Activated CD4-positive, alpha-beta T cell treated with anti-CD3 and anti-CD28 coated beads, Interleukin-2, amount 10 ng/mL, durations not matched to agents 7 days and 5 days (primary cell): ENCODE data around the gene DUSP23. TPM values are rescaled to one million over a fixed set of nuclear protein-coding genes. Genes with fewer than 3 reads are reported as not detected.

ENCODE experiments used
- CTCF ChIA-PET: fragments of 350-600 bp; sonication (Branson Sonifier 250); formaldehyde crosslinking; loops from one replicate; lab custom pipeline; 2021; ENCODE audit warnings: antibody characterized with exemption; lab: Charles Lee
- POLR2A ChIA-PET: fragments of 350-600 bp; sonication (Branson Sonifier 250); formaldehyde crosslinking; loops from one replicate; lab custom pipeline; 2021; ENCODE audit warnings: antibody characterized with exemption; lab: Charles Lee
- DNase-seq: peaks from one replicate; pipeline ENCODE4 v3.0.0-alpha.2; 2020
- H3K27ac Mint-ChIP-seq: one replicate; pipeline ENCODE4 v1.8.0; 2021; ENCODE audit warnings: mild to moderate bottlenecking, moderate library complexity, mixed read lengths
- H3K27me3 Mint-ChIP-seq: one replicate; pipeline ENCODE4 v1.8.0; 2021; ENCODE audit warnings: mixed read lengths
- H3K36me3 Mint-ChIP-seq: one replicate; pipeline ENCODE4 v1.8.0; 2021; ENCODE audit warnings: low read depth, mixed read lengths
- H3K4me1 Mint-ChIP-seq: one replicate; pipeline ENCODE4 v1.8.0; 2021; ENCODE audit warnings: mixed read lengths
- H3K4me3 Mint-ChIP-seq: one replicate; pipeline ENCODE4 v1.8.0; 2021; ENCODE audit warnings: mild to moderate bottlenecking, moderate library complexity, mixed read lengths
- H3K9me3 Mint-ChIP-seq: one replicate; pipeline ENCODE4 v1.8.0; 2021; ENCODE audit warnings: mixed read lengths
- total RNA-seq, 2 experiments: library from RNA; stranded (reverse); gene quantifications; one replicate each; pipeline ENCODE4 v1.2.3, GENCODE V29; 2021

Gene DUSP23
- total RNA-seq, 2 experiments from 2014 or later = 22.9 to 23.8 TPM

- POLR2A ChIA-PET = no interaction called here
- H3K9me3 Mint-ChIP-seq = peaks cover 12% of the 10 kb centered on the region
- no peak overlapping the region for H3K27ac Mint-ChIP-seq
- H3K36me3 Mint-ChIP-seq = peaks cover 15% of the 10 kb centered on the region
- no peak for DNase-seq
- peaks cover 41% of the 10 kb centered on the region for H3K27me3 Mint-ChIP-seq
- CTCF ChIA-PET = interaction anchor here (1.3 kb wide), 1 partner anchor 9 kb away, joined by 4 read pairs; no protein-coding TSS in a partner anchor
- H3K4me1 Mint-ChIP-seq = peaks cover 43% of the 10 kb centered on the region
- H3K4me3 Mint-ChIP-seq = no peak overlapping the region
Measured at GRCh38 chr1:159823406-159823805, 42.6 kb downstream of the DUSP23 start.

- DNase-seq = no peak
- Mint-ChIP-seq H3K27ac (peak overlapping the region; percentile 75), H3K4me3 (no peak overlapping the region), H3K36me3 (peaks cover 22% of the 10 kb centered on the region), H3K9me3 (peaks cover 16% of the 10 kb centered on the region), H3K27me3 (peaks cover 39% of the 10 kb centered on the region), H3K4me1 (peaks cover 55% of the 10 kb centered on the region)
- POLR2A ChIA-PET = no interaction called here
- CTCF ChIA-PET = interaction anchor here (0.6 to 1.2 kb wide), 4 partner anchors 12 to 890 kb away, joined by 3 to 5 read pairs (median 4); no protein-coding TSS in a partner anchor
Measured at GRCh38 chr1:159825564-159825963, 44.8 kb downstream of the DUSP23 start.

GRCh38 chr1:159826441-159827101 lies 45.8 kb downstream of the DUSP23 start, which contains the start of gene SLAMF8:
Gene SLAMF8, plus strand, starts transcription at chr1:159826873. Its CDS starts 26 bp downstream, at chr1:159826899.
- peaks cover 38% of the 10 kb centered on the region for H3K27me3 Mint-ChIP-seq
- peak; percentile 77 for DNase-seq
- peaks cover 16% of the 10 kb centered on the region for H3K9me3 Mint-ChIP-seq
- H3K36me3 Mint-ChIP-seq = peaks cover 22% of the 10 kb centered on the region
- H3K4me3 Mint-ChIP-seq = peak within 1 kb of the TSS; percentile 14
- peaks cover 55% of the 10 kb centered on the region for H3K4me1 Mint-ChIP-seq
- H3K27ac Mint-ChIP-seq = peak within 1 kb of the TSS; percentile 75
- ChIA-PET POLR2A (no interaction called here), CTCF (interaction anchor here (0.6 to 2.2 kb wide), 6 partner anchors 9 to 914 kb away, joined by 3 to 7 read pairs (median 4); no protein-coding TSS in a partner anchor)

- Mint-ChIP-seq H3K27ac (peak overlapping the region; percentile 75), H3K9me3 (peaks cover 16% of the 10 kb centered on the region), H3K27me3 (peaks cover 35% of the 10 kb centered on the region), H3K4me3 (no peak overlapping the region), H3K36me3 (peaks cover 22% of the 10 kb centered on the region), H3K4me1 (peaks cover 55% of the 10 kb centered on the region)
- POLR2A ChIA-PET = no interaction called here
- CTCF ChIA-PET = interaction anchor here (1.0 to 2.2 kb wide), 6 partner anchors 9 to 28 kb away, joined by 3 to 7 read pairs (median 4); no protein-coding TSS in a partner anchor
- no peak for DNase-seq
Measured at GRCh38 chr1:159827102-159827490, 46.3 kb downstream of the DUSP23 start.

- Mint-ChIP-seq H3K4me3 (no peak overlapping the region), H3K27ac (peak overlapping the region; percentile 75), H3K36me3 (peaks cover 22% of the 10 kb centered on the region), H3K4me1 (peaks cover 55% of the 10 kb centered on the region), H3K27me3 (peaks cover 31% of the 10 kb centered on the region), H3K9me3 (peaks cover 16% of the 10 kb centered on the region)
- peak; percentile 20 for DNase-seq
- POLR2A ChIA-PET = no interaction called here
- CTCF ChIA-PET = interaction anchor here (1.2 to 2.2 kb wide), 5 partner anchors 8 to 29 kb away, joined by 3 to 7 read pairs (median 5); no protein-coding TSS in a partner anchor
Measured at GRCh38 chr1:159827549-159827948, 46.8 kb downstream of the DUSP23 start.

GRCh38 chr1:159828176-159828575 lies 47.4 kb downstream of the DUSP23 start:
- Mint-ChIP-seq H3K9me3 (peaks cover 16% of the 10 kb centered on the region), H3K4me3 (no peak overlapping the region), H3K27me3 (peaks cover 25% of the 10 kb centered on the region), H3K36me3 (peaks cover 22% of the 10 kb centered on the region), H3K4me1 (peaks cover 55% of the 10 kb centered on the region), H3K27ac (peak overlapping the region; percentile 31)
- ChIA-PET POLR2A (no interaction called here), CTCF (interaction anchor here (1.2 to 2.2 kb wide), 3 partner anchors 8 to 16 kb away, joined by 3 to 7 read pairs (median 5); no protein-coding TSS in a partner anchor)
- no peak for DNase-seq

GRCh38 chr1:159828581-159829272 lies 48.0 kb downstream of the DUSP23 start:
- Mint-ChIP-seq H3K4me3 (no peak overlapping the region), H3K27me3 (peaks cover 20% of the 10 kb centered on the region), H3K27ac (peak overlapping the region; percentile 4), H3K4me1 (peaks cover 55% of the 10 kb centered on the region), H3K9me3 (peaks cover 16% of the 10 kb centered on the region), H3K36me3 (peaks cover 22% of the 10 kb centered on the region)
- ChIA-PET CTCF (interaction anchor here (1.9 to 2.7 kb wide), 2 partner anchors 11 to 22 kb away, joined by 5 to 8 read pairs; no protein-coding TSS in a partner anchor), POLR2A (no interaction called here)
- no peak for DNase-seq

- H3K4me3 Mint-ChIP-seq = no peak overlapping the region
- peaks cover 14% of the 10 kb centered on the region for H3K27me3 Mint-ChIP-seq
- peaks cover 52% of the 10 kb centered on the region for H3K4me1 Mint-ChIP-seq
- H3K36me3 Mint-ChIP-seq = peaks cover 22% of the 10 kb centered on the region
- ChIA-PET CTCF (interaction anchor here (2.7 kb wide), 1 partner anchor 22 kb away, joined by 8 read pairs; no protein-coding TSS in a partner anchor), POLR2A (no interaction called here)
- no peak overlapping the region for H3K27ac Mint-ChIP-seq
- DNase-seq = no peak
- H3K9me3 Mint-ChIP-seq = peaks cover 16% of the 10 kb centered on the region
Measured at GRCh38 chr1:159829273-159829634, 48.5 kb downstream of the DUSP23 start.

- H3K9me3 Mint-ChIP-seq = peaks cover 16% of the 10 kb centered on the region
- peaks cover 8% of the 10 kb centered on the region for H3K27me3 Mint-ChIP-seq
- no peak for DNase-seq
- H3K36me3 Mint-ChIP-seq = peaks cover 22% of the 10 kb centered on the region
- CTCF ChIA-PET = interaction anchor here (1.4 to 2.7 kb wide), 4 partner anchors 10 to 24 kb away, joined by 3 to 8 read pairs (median 6); no protein-coding TSS in a partner anchor
- POLR2A ChIA-PET = no interaction called here
- no peak overlapping the region for H3K27ac Mint-ChIP-seq
- H3K4me1 Mint-ChIP-seq = peaks cover 46% of the 10 kb centered on the region
- no peak overlapping the region for H3K4me3 Mint-ChIP-seq
Measured at GRCh38 chr1:159829822-159830465, 49.2 kb downstream of the DUSP23 start.

GRCh38 chr1:159830722-159831121 lies 50.0 kb downstream of the DUSP23 start:
- Mint-ChIP-seq H3K36me3 (peaks cover 22% of the 10 kb centered on the region), H3K4me3 (no peak overlapping the region), H3K4me1 (peaks cover 39% of the 10 kb centered on the region), H3K27ac (peak overlapping the region; percentile 41), H3K9me3 (peaks cover 16% of the 10 kb centered on the region), H3K27me3 (peaks cover 5% of the 10 kb centered on the region)
- ChIA-PET CTCF (interaction anchor here (1.4 to 2.7 kb wide), 4 partner anchors 10 to 23 kb away, joined by 3 to 8 read pairs (median 6); no protein-coding TSS in a partner anchor), POLR2A (no interaction called here)
- no peak for DNase-seq

GRCh38 chr1:159831412-159832141 lies 50.8 kb downstream of the DUSP23 start:
- Mint-ChIP-seq H3K4me3 (no peak overlapping the region), H3K36me3 (peaks cover 22% of the 10 kb centered on the region), H3K27me3 (peaks cover 5% of the 10 kb centered on the region), H3K9me3 (peaks cover 16% of the 10 kb centered on the region), H3K4me1 (peaks cover 30% of the 10 kb centered on the region), H3K27ac (no peak overlapping the region)
- ChIA-PET POLR2A (no interaction called here), CTCF (interaction anchor here (0.7 to 2.7 kb wide), 7 partner anchors 9 to 40 kb away, joined by 3 to 8 read pairs (median 4); no protein-coding TSS in a partner anchor)
- no peak for DNase-seq
